GM18505 (cell line): Measurements from ENCODE around the gene TMEM94.
A peak's percentile ranks its signal among the peaks of the same experiment; 100 is the strongest.

Experiments
- ATAC-seq: cut with Tn5 transposase; IDR thresholded peaks from one replicate; pipeline ENCODE4 v1.9.1; 2021; ENCODE audit not compliant: unreplicated experiment
- POLR2A ChIP-seq: IDR thresholded peaks from 4 replicates; pipeline ENCODE4 v1.6.1; 2011; ENCODE audit warnings: borderline replicate concordance; ENCODE audit not compliant: insufficient read depth, insufficient read length; ENCODE audit errors: extremely low read depth

The TMEM94 gene

GRCh38 chr17:75457047-75457654, 716 bp downstream of the TMEM94 start:
- no peak for ATAC-seq
- peak; percentile 6 for TF ChIP-seq POLR2A

GRCh38 chr17:75459246-75459589, 2.8 kb downstream of the TMEM94 start:
- TF ChIP-seq POLR2A = no peak
- no peak for ATAC-seq

- no peak for TF ChIP-seq POLR2A
- no peak for ATAC-seq
Measured at GRCh38 chr17:75459590-75460267, 3.3 kb downstream of the TMEM94 start.

GRCh38 chr17:75460295-75460694, 3.9 kb downstream of the TMEM94 start:
- no peak for ATAC-seq
- TF ChIP-seq POLR2A = no peak

- ATAC-seq = no peak
Measured at GRCh38 chr17:75463603-75464002, 7.2 kb downstream of the TMEM94 start.

GRCh38 chr17:75465039-75465438, 8.6 kb downstream of the TMEM94 start:
- TF ChIP-seq POLR2A = no peak
- ATAC-seq = no peak

More at GRCh38 chr17:75463603-75464002, 7.2 kb downstream of the TMEM94 start:
- no peak for TF ChIP-seq POLR2A

GRCh38 chr17:75468291-75468754, 11.9 kb downstream of the TMEM94 start:
- TF ChIP-seq POLR2A = no peak
- no peak for ATAC-seq

GRCh38 chr17:75468779-75469373, 12.4 kb downstream of the TMEM94 start:
- TF ChIP-seq POLR2A = no peak
- ATAC-seq = no peak

GRCh38 chr17:75471207-75471606, 14.8 kb downstream of the TMEM94 start:
- no peak for TF ChIP-seq POLR2A
- no peak for ATAC-seq

GRCh38 chr17:75472119-75472518, 15.7 kb downstream of the TMEM94 start:
- ATAC-seq = no peak
- no peak for TF ChIP-seq POLR2A

GRCh38 chr17:75473246-75473645, 16.8 kb downstream of the TMEM94 start:
- TF ChIP-seq POLR2A = no peak
- ATAC-seq = no peak

GRCh38 chr17:75474736-75475135, 18.3 kb downstream of the TMEM94 start:
- TF ChIP-seq POLR2A = no peak
- ATAC-seq = no peak

GRCh38 chr17:75475144-75475835, 18.9 kb downstream of the TMEM94 start:
- TF ChIP-seq POLR2A = no peak
- no peak for ATAC-seq
